Psoas muscle (tissue), 8 donors: ENCODE results near the gene FRMD8. TPM values are rescaled to one million over a fixed set of nuclear protein-coding genes. Genes with fewer than 3 reads are reported as not detected.
"Not testable (repeated sequence)": the region's sequence is repeated elsewhere in the genome, so short reads cannot be mapped to it uniquely, and the experiment has no call there.

Experiments
- ATAC-seq, 4 donors: fragments of 200-7000 bp; cut with Tn5 transposase; one replicate each; pipeline ENCODE4 v1.9.1; 2020; ENCODE audit warnings: moderate library complexity in 3 of 4, mild to moderate bottlenecking in 2 of 4
- DNase-seq, 2 donors: peaks; one replicate each; pipeline ENCODE4 v3.0.0-alpha.2; 2020
- H3K27ac ChIP-seq: fragments of 200-600 bp; one replicate; pipeline ENCODE4 v1.8.0; 2022
- H3K27me3 ChIP-seq, 3 donors: fragments of 200-600 bp in 1 of 3; one replicate each; pipeline versions ENCODE4 v1.6.1 to v1.8.0; 2013 to 2022; ENCODE audit warnings: low read length in 2 of 3, mild to moderate bottlenecking in 2 of 3, moderate library complexity in 1 of 3; ENCODE audit not compliant: insufficient read depth in 3 of 3
- H3K36me3 ChIP-seq, 2 donors: fragments of 200-600 bp in 1 of 2; one replicate each; pipeline versions ENCODE4 v1.6.1 to v1.8.0; 2013 to 2022; ENCODE audit warnings: low read depth in 1 of 2, mild to moderate bottlenecking in 1 of 2, moderate library complexity in 1 of 2; ENCODE audit not compliant: insufficient read depth in 1 of 2
- H3K4me1 ChIP-seq: fragments of 200-600 bp; one replicate; pipeline ENCODE4 v1.8.0; 2022
- H3K4me3 ChIP-seq: fragments of 200-600 bp; one replicate; pipeline ENCODE4 v1.8.0; 2022; ENCODE audit warnings: mild to moderate bottlenecking
- H3K9me3 ChIP-seq: fragments of 200-600 bp; one replicate; pipeline ENCODE4 v1.8.0; 2022
- CTCF ChIP-seq: fragments of 200-600 bp; IDR thresholded peaks from one replicate; pipeline ENCODE4 v1.8.0; 2022; ENCODE audit warnings: antibody characterized with exemption
- WGBS, 3 donors: extraction: QIAGEN DNeasy Blood & Tissue Kit; methylation state at CpG; one replicate each; pipeline versions ENCODE4 v1.1.6 to v1.1.7; 2013; 5-methylcytosine and 5-hydroxymethylcytosine counted together
- intact Hi-C, 2 donors: fragments of 100-400 bp; cut with DNase I; formaldehyde crosslinking; loops; one replicate each; pipeline versions ENCODE4 v1.11.0 to v1.14.2; 2022
- polyA plus RNA-seq, 3 donors: library from polyadenylated mRNA; stranded (reverse); fragments of 200-250 nt; gene quantifications; one replicate each; pipeline ENCODE4 v1.2.3, GENCODE V29; 2013
- total RNA-seq, 4 donors: library from RNA; stranded (reverse); fragmentation: NEBNext Ultra II Directional in 2 of 4; extraction: Animal tissue kit (Norgen Biotek cat#: 25700) in 2 of 4; gene quantifications; one replicate each; pipeline versions ENCODE4 v1.2.1 to v1.2.4, GENCODE V29; 2021 to 2023
- donor health status: healthy with polysubstance abuse.
- donor health status: DM: no; HTN: no; CAD: no; lungs with moderate emphysema.
- donor health status: Bipolar disorder and iron deficiency.
- donor health status: healthy.
- donor health status: DM: yes; HTN: yes; CAD: no.
- donor health status: DM: no; HTN: no; CAD: no.
- donor health status: DM: no; HTN: no; CAD: no.
- donor health status: DM: yes; HTN: yes; CAD: no.

The FRMD8 gene
- total and polyA plus RNA-seq, 7 donors = 7.4 to 27.7 (median 12.9) TPM

- Histone ChIP-seq H3K4me3 (no peak overlapping the region), H3K36me3 (peaks cover 0 to 50% of the 10 kb centered on the region in 2 donors), H3K9me3 (no peaks in the 10 kb centered on the region), H3K27ac (peak overlapping the region; percentile 50), H3K27me3 (no peaks in the 10 kb centered on the region), H3K4me1 (peaks cover 36% of the 10 kb centered on the region)
- ATAC-seq (no peak), DNase-seq (peak in 1 of 2 donors; percentile 48)
- WGBS, 3 donors = 63 to 75% (median 74%) methylated on average over 5 of the region's 5 CpGs
- TF ChIP-seq CTCF = no peak
- intact Hi-C loops = no loop called here
These were observed 25.2 kb downstream of the FRMD8 start for GRCh38 chr11:65411681-65412070.

- TF ChIP-seq CTCF = no peak
- H3K36me3 ChIP-seq = peaks cover 0 to 42% of the 10 kb centered on the region in 2 donors
These were observed 26.0 kb downstream of the FRMD8 start for GRCh38 chr11:65412271-65413076.

GRCh38 chr11:65413077-65413664 is 26.7 kb downstream of the FRMD8 start:
- H3K36me3 ChIP-seq = peaks cover 0 to 35% of the 10 kb centered on the region in 2 donors
- peak overlapping the region; percentile 50 for H3K27ac ChIP-seq
- DNase-seq, ATAC-seq, intact Hi-C loops, H3K27me3 ChIP-seq, H3K9me3 ChIP-seq, H3K4me3 ChIP-seq: not testable (repeated sequence)
- 81% methylated on average over 15 of the region's 15 CpGs for WGBS, 3 donors
- peaks cover 48% of the 10 kb centered on the region for H3K4me1 ChIP-seq

More at GRCh38 chr11:65412271-65413076, 26.0 kb downstream of the FRMD8 start:
- ATAC-seq (no peak), DNase-seq (peak in 1 of 2 donors; percentile 50)
- Histone ChIP-seq H3K27ac (peak overlapping the region; percentile 50), H3K4me1 (peaks cover 43% of the 10 kb centered on the region), H3K9me3 (no peaks in the 10 kb centered on the region), H3K27me3 (no peaks in the 10 kb centered on the region), H3K4me3 (no peak overlapping the region)
- intact Hi-C loops = no loop called here
- WGBS, 3 donors = 54 to 70% (median 62%) methylated on average over 24 of the region's 24 CpGs

- TF ChIP-seq CTCF = no peak
- no peak for DNase-seq
- WGBS, 3 donors = 35 to 56% (median 39%) methylated on average over 11 of the region's 11 CpGs
- Histone ChIP-seq H3K4me3 (peak overlapping the region; percentile 86), H3K4me1 (peaks cover 56% of the 10 kb centered on the region), H3K36me3 (peaks cover 0 to 17% of the 10 kb centered on the region in 2 donors), H3K27me3 (no peaks in the 10 kb centered on the region), H3K9me3 (no peaks in the 10 kb centered on the region), H3K27ac (peak overlapping the region; percentile 100)
- intact Hi-C loops = loop anchor here in 1 of 2 donors (5.0 kb wide), 1 partner anchor 57 kb away; no protein-coding TSS in a partner anchor
- ATAC-seq = no peak
These were observed 28.5 kb downstream of the FRMD8 start for GRCh38 chr11:65414776-65415498.
